Stimulated activated naive B cell treated with anti-CD40 and anti-IgM and Interleukin-4, amounts not matched to agents 10 μg/mL and 1 μg/mL and 100 μg/mL, for 72 hours (primary cell): ENCODE measurements around the gene LMNA.
"Not testable (repeated sequence)": the region's sequence is repeated elsewhere in the genome, so short reads cannot be mapped to it uniquely, and the experiment has no call there.

ENCODE experiments used
- ATAC-seq, 2 donors: fragments of 150-1000 bp; cut with Tn5 transposase; replicated peaks; 2 replicates each; pipeline ENCODE4 v1.10.0; 2021; ENCODE audit warnings: moderate library complexity in 1 of 2
- DNase-seq: peaks from one replicate; pipeline ENCODE4 v3.0.0; 2021
- H3K27ac Mint-ChIP-seq: one replicate; pipeline ENCODE4 v1.8.0; 2022; ENCODE audit warnings: mild to moderate bottlenecking, mixed read lengths
- H3K27me3 Mint-ChIP-seq, 2 donors: one replicate each; pipeline ENCODE4 v1.8.0; 2022; ENCODE audit warnings: mixed read lengths in 2 of 2
- H3K36me3 Mint-ChIP-seq, 2 donors: one replicate each; pipeline ENCODE4 v1.8.0; 2022; ENCODE audit warnings: mixed read lengths in 2 of 2, mild to moderate bottlenecking in 1 of 2
- H3K4me1 Mint-ChIP-seq, 2 donors: one replicate each; pipeline ENCODE4 v1.8.0; 2022; ENCODE audit warnings: mixed read lengths in 2 of 2, mild to moderate bottlenecking in 1 of 2
- H3K4me3 Mint-ChIP-seq, 2 donors: one replicate each; pipeline ENCODE4 v1.8.0; 2022; ENCODE audit warnings: mild to moderate bottlenecking in 2 of 2, mixed read lengths in 2 of 2, moderate library complexity in 1 of 2
- H3K9me3 Mint-ChIP-seq, 2 donors: one replicate each; pipeline ENCODE4 v1.8.0; 2022; ENCODE audit warnings: mixed read lengths in 2 of 2, mild to moderate bottlenecking in 1 of 2

LMNA gene

GRCh38 chr1:156116731-156117130, 2.2 kb downstream of the LMNA start:
- Mint-ChIP-seq H3K4me3 (peak overlapping the region; percentile 88 to 92), H3K36me3 (peaks cover 16 to 25% of the 10 kb centered on the region in 2 donors), H3K27ac (peak overlapping the region; percentile 25), H3K4me1 (peaks cover 47 to 73% of the 10 kb centered on the region in 2 donors), H3K27me3 (peaks cover 0 to 12% of the 10 kb centered on the region in 2 donors)
- not testable (repeated sequence) for H3K9me3 Mint-ChIP-seq, DNase-seq, ATAC-seq

GRCh38 chr1:156117414-156118176, 3.1 kb downstream of the LMNA start:
- no peak overlapping the region for H3K27ac Mint-ChIP-seq
- peak overlapping the region in 1 of 2 donors; percentile 32 for H3K4me3 Mint-ChIP-seq
- H3K27me3 Mint-ChIP-seq, result peaks cover 0 to 15% of the 10 kb centered on the region in 2 donors
- DNase-seq (no peak), ATAC-seq (no peak)
- peaks cover 49 to 69% of the 10 kb centered on the region in 2 donors for H3K4me1 Mint-ChIP-seq
- H3K9me3 Mint-ChIP-seq, result no peaks in the 10 kb centered on the region
- peaks cover 16 to 28% of the 10 kb centered on the region in 2 donors for H3K36me3 Mint-ChIP-seq

- Mint-ChIP-seq H3K4me1 (peaks cover 52 to 69% of the 10 kb centered on the region in 2 donors), H3K36me3 (peaks cover 14 to 32% of the 10 kb centered on the region in 2 donors), H3K27me3 (peaks cover 0 to 16% of the 10 kb centered on the region in 2 donors), H3K27ac (no peak overlapping the region), H3K4me3 (peak overlapping the region in 1 of 2 donors; percentile 54), H3K9me3 (no peaks in the 10 kb centered on the region)
- no peak for DNase-seq
- no peak for ATAC-seq
These were observed 3.8 kb downstream of the LMNA start for GRCh38 chr1:156118177-156118868.

- Mint-ChIP-seq H3K36me3 (peaks cover 14 to 34% of the 10 kb centered on the region in 2 donors), H3K4me1 (peaks cover 50 to 69% of the 10 kb centered on the region in 2 donors), H3K4me3 (peak overlapping the region; percentile 55 to 72), H3K27me3 (peaks cover 0 to 16% of the 10 kb centered on the region in 2 donors), H3K9me3 (no peaks in the 10 kb centered on the region), H3K27ac (peak overlapping the region; percentile 72)
- DNase-seq (no peak), ATAC-seq (peak; percentile 71 to 78)
These were observed 5.1 kb downstream of the LMNA start for GRCh38 chr1:156119503-156120209.

GRCh38 chr1:156120318-156120717, 5.8 kb downstream of the LMNA start:
- Mint-ChIP-seq H3K9me3 (no peaks in the 10 kb centered on the region), H3K36me3 (peaks cover 19 to 40% of the 10 kb centered on the region in 2 donors), H3K4me1 (peaks cover 51 to 69% of the 10 kb centered on the region in 2 donors), H3K27ac (peak overlapping the region; percentile 72), H3K4me3 (peak overlapping the region; percentile 55 to 72), H3K27me3 (peaks cover 0 to 11% of the 10 kb centered on the region in 2 donors)
- DNase-seq (no peak), ATAC-seq (peak in 1 of 2 donors; percentile 5)

GRCh38 chr1:156121005-156121404, 6.5 kb downstream of the LMNA start:
- not testable (repeated sequence) for ATAC-seq, H3K4me3 Mint-ChIP-seq, DNase-seq, H3K27ac Mint-ChIP-seq, H3K9me3 Mint-ChIP-seq
- peaks cover 0 to 10% of the 10 kb centered on the region in 2 donors for H3K27me3 Mint-ChIP-seq
- H3K36me3 Mint-ChIP-seq, result peaks cover 19 to 40% of the 10 kb centered on the region in 2 donors
- H3K4me1 Mint-ChIP-seq, result peaks cover 48 to 70% of the 10 kb centered on the region in 2 donors

GRCh38 chr1:156121457-156121856, 6.9 kb downstream of the LMNA start:
- Mint-ChIP-seq H3K4me1 (peaks cover 48 to 70% of the 10 kb centered on the region in 2 donors), H3K4me3 (no peak overlapping the region), H3K9me3 (no peaks in the 10 kb centered on the region), H3K27me3 (peaks cover 0 to 6% of the 10 kb centered on the region in 2 donors), H3K27ac (no peak overlapping the region), H3K36me3 (peaks cover 19 to 36% of the 10 kb centered on the region in 2 donors)
- ATAC-seq, result no peak
- no peak for DNase-seq

GRCh38 chr1:156122086-156122485, 7.6 kb downstream of the LMNA start:
- Mint-ChIP-seq H3K27me3 (peaks cover 0 to 5% of the 10 kb centered on the region in 2 donors), H3K27ac (no peak overlapping the region)
- no peak for DNase-seq

GRCh38 chr1:156122519-156123355, 8.2 kb downstream of the LMNA start:
- ATAC-seq, result no peak
- Mint-ChIP-seq H3K4me3 (peak overlapping the region in 1 of 2 donors; percentile 23), H3K4me1 (peaks cover 54 to 80% of the 10 kb centered on the region in 2 donors)

More at GRCh38 chr1:156122086-156122485, 7.6 kb downstream of the LMNA start:
- H3K9me3 Mint-ChIP-seq, result no peaks in the 10 kb centered on the region
- peak overlapping the region in 1 of 2 donors; percentile 23 for H3K4me3 Mint-ChIP-seq
- peaks cover 50 to 74% of the 10 kb centered on the region in 2 donors for H3K4me1 Mint-ChIP-seq
- H3K36me3 Mint-ChIP-seq, result peaks cover 19 to 34% of the 10 kb centered on the region in 2 donors
- no peak for ATAC-seq

GRCh38 chr1:156123356-156124196, 9.1 kb downstream of the LMNA start:
- peaks cover 55 to 81% of the 10 kb centered on the region in 2 donors for H3K4me1 Mint-ChIP-seq
- H3K27ac Mint-ChIP-seq, result peak overlapping the region; percentile 83
- DNase-seq, result no peak
- no peaks in the 10 kb centered on the region for H3K9me3 Mint-ChIP-seq
- H3K4me3 Mint-ChIP-seq, result peak overlapping the region; percentile 26 to 43
- peaks cover 18 to 32% of the 10 kb centered on the region in 2 donors for H3K36me3 Mint-ChIP-seq
- H3K27me3 Mint-ChIP-seq, result peaks cover 0 to 5% of the 10 kb centered on the region in 2 donors
- ATAC-seq, result no peak

More at GRCh38 chr1:156122519-156123355, 8.2 kb downstream of the LMNA start:
- H3K36me3 Mint-ChIP-seq, result peaks cover 21 to 34% of the 10 kb centered on the region in 2 donors
- peak overlapping the region; percentile 17 for H3K27ac Mint-ChIP-seq
- DNase-seq, result no peak
- H3K9me3 Mint-ChIP-seq, result no peaks in the 10 kb centered on the region
- H3K27me3 Mint-ChIP-seq, result peaks cover 0 to 5% of the 10 kb centered on the region in 2 donors

- no peaks in the 10 kb centered on the region for H3K9me3 Mint-ChIP-seq
- peaks cover 0 to 5% of the 10 kb centered on the region in 2 donors for H3K27me3 Mint-ChIP-seq
- H3K4me1 Mint-ChIP-seq, result peaks cover 62 to 86% of the 10 kb centered on the region in 2 donors
- ATAC-seq (peak in 1 of 2 donors; percentile 4), DNase-seq (no peak)
- peaks cover 17 to 27% of the 10 kb centered on the region in 2 donors for H3K36me3 Mint-ChIP-seq
- H3K27ac Mint-ChIP-seq, result peak overlapping the region; percentile 86
- H3K4me3 Mint-ChIP-seq, result peak overlapping the region; percentile 10 to 32
These were observed 10.3 kb downstream of the LMNA start for GRCh38 chr1:156124557-156125483.

- not testable (repeated sequence) for DNase-seq, H3K9me3 Mint-ChIP-seq, H3K27me3 Mint-ChIP-seq, ATAC-seq
- peak overlapping the region; percentile 86 for H3K27ac Mint-ChIP-seq
- peak overlapping the region in 1 of 2 donors; percentile 22 for H3K4me3 Mint-ChIP-seq
- peaks cover 9 to 20% of the 10 kb centered on the region in 2 donors for H3K36me3 Mint-ChIP-seq
- peaks cover 60 to 86% of the 10 kb centered on the region in 2 donors for H3K4me1 Mint-ChIP-seq
These were observed 11.0 kb downstream of the LMNA start for GRCh38 chr1:156125544-156125943.
